HK-2 (cell line): Measurements from ENCODE around the gene TMEM245.
A peak's percentile ranks its signal among the peaks of the same experiment; 100 is the strongest.

ENCODE experiments used
- DNase-seq: peaks from one replicate; pipeline ENCODE4 v3.0.0-alpha.2; 2018; ENCODE audit not compliant: unreplicated experiment

TMEM245 gene

GRCh38 chr9:109027176-109027575, 92.6 kb downstream of the TMEM245 start:
- no peak for DNase-seq

- DNase-seq, result no peak
Measured at GRCh38 chr9:109026306-109026705, 93.4 kb downstream of the TMEM245 start.

- DNase-seq, result no peak
Measured at GRCh38 chr9:109022873-109023272, 96.9 kb downstream of the TMEM245 start.

GRCh38 chr9:109020581-109021511, 98.9 kb downstream of the TMEM245 start:
- DNase-seq, result no peak

DNA sequence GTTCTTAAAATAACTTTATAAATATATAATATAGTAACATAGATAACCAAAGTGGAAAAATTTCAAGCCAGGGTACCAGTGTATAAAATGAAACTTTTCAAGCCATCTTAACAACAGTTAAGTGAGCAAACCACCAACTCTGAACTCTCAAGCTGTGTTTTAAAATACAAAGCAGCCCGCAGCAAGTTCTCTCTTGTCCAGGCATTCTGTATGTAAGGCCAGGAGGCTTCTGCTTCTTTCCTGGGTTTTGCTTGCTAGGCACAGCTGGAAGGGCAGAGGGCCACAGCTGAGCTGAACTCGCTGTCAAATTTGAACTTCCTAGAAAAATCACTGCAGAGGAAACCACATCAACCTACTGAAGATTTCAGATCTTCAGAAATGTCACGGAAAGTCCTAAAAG, 99.6 kb downstream of the TMEM245 start:
- DNase-seq, result no peak

DNA sequence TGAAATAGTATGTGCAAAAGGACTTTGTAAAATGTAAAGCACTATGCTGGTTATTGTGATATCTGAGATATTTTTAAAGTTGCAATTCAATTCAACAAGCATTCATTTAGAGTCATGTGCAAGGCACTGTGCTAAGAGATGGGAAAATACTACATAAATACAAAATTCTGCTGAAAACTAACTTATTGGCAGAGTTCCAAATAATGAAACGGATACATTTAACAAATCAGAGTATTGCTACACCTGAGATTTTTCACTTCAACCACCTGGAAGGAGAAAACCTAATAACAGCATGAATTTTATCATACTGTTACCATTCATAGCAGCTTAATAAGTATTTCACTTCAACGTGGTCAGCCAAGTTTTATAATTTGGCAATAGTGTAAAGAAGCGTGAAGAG, 100.3 kb downstream of the TMEM245 start:
- DNase-seq, result no peak

GRCh38 chr9:109017493-109017892, 102.3 kb downstream of the TMEM245 start:
- no peak for DNase-seq

GRCh38 chr9:109017061-109017460, 102.7 kb downstream of the TMEM245 start:
- no peak for DNase-seq

DNA sequence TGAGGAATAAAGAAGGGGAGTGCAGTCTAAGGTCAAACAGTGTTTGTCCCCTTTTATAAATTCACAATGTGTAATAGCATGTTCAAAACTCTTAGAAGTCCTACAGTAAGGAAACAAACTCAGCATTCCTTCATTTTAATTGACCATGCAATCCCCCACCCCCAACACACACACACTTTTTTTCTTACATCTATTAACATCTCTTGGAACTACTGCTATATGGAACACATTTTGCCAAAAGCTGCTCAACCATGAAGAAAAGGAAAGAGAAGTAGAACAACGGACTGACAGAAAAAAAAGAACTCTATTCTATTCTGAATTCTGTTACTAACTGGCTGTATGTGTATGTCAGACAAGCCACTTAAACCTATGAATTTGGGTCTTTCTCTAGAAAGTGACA, 103.6 kb downstream of the TMEM245 start:
- no peak for DNase-seq

- no peak for DNase-seq
Measured at GRCh38 chr9:109014608-109015280, 105.0 kb downstream of the TMEM245 start.

DNA sequence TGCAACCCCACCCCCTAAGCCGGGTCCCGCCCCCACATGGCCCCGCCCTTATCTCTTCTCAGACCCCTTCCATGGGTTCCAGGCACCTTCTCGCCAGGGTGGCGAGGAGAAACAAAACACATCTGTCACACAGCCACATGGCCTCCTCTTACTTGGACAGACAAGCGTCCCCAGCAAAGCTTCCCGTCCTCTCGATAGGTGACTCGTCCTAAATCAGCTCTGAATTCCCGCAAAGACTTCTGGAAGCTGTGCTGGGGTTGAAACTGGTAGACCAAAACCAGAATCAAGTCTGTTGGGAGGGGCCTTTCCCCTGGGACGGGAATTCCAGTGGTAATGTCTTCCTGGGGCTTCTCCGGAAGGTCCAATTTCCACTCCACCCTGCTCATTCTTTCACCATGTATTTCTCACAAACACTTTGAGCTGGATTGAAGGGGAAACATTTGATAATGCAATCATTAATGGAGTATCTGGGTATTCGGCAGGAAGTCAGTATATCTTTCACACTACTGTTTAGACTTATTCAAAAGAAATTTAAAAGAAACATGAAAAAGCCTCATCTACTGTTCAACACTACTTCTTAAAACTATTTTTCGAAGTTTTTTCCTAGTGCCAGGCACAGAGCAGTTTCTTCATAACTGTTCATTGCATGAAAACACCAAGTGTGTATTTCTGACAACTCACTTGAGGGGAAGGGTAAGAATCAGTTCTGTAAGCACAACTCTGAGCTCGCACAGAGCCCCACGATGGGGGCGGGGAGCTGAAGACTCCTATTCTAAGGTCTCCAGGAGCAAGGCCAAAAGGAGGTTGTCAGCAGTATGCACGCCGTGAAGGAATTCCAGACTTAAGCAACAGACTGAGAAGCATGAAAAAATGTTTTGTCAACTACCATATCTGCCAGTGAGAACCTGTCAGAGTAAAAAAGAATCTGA, 105.8 kb downstream of the TMEM245 start:
- DNase-seq, result no peak

- peak; percentile 96 for DNase-seq
Measured at GRCh38 chr9:109012876-109013678, 106.7 kb downstream of the TMEM245 start, which contains the start of gene CTNNAL1. CTNNAL1 (minus strand) TSS chr9:109013499; CDS start chr9:109013442, 57 bp downstream.

DNA sequence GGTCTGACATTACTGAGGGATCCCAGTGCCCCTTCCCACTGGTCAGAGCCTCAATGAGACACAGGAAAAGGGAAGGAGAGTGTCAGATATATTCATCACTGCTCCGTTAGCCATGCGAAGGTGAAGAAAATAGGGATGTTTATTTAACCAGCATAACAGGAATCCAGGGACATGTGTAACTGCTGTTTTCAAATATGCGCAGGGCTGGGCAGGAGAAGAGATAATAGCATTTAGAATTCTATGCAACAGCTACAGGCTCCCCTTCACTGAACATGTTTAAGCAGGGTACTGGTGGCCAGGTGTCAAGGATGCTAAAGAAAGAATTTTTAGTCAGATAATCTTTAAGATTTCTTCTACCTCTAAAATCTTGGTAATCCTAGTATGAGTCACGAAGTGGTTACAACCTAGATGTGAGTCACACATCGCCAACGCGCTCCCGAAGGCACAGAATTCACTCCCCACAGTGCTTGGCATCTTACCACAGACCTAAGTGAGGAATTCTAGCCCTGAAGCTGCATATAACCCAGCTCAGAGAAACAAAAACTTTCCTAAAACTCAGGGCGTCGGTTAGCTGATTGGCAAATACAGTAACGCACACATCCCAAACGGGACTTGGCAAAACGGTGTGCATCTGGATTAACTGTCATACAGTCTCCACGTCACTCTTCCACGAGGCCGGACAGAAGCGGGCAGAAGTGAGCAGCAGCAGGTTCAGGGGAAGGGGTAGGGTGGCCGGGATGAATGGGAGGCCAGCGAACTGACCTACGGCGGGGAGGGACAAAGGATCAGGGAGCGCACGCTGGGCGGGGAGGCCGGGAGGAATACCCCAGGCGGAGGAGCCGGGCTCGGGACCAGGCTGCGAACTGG, 107.5 kb downstream of the TMEM245 start:
- peak; percentile 79 for DNase-seq

DNA sequence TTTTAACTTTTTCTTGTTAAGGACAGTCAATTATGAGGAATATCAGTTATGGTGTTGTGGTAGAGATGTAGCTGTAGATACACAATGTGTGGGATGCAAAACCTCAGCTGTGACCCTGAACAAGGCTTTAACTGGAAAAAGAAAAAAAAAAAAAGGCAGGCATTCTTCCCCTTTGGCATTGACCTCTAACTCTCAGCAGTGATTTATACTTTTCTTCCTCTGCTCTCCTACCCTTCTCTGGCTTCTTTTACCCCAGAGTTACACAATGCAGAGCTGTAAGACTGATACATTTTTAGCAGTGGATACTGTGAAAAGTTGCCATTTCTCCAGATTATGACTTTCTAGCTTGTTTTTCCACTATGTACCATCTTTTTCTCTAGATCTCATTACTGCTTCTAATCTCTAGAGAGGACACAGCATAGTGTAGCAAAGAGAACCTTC, 108.5 kb downstream of the TMEM245 start:
- no peak for DNase-seq

DNA sequence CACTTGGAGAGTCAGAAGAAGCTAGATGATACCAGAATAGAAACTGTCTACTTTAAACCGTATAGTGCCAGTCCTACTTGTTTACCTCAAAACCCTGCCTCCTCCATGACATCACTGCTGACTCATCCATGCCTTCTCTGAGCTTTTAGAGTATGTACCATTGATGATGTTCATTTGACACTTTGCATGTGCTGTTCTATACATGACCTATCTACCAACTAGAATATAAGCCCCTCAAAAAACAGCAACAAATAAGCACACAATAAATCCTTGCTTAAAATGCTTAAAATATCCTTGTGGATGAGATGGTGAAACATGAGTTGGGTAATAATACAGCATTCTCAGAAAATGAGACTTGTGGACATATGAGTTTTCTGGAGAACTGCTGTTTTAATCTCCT, 109.0 kb downstream of the TMEM245 start:
- no peak for DNase-seq

DNA sequence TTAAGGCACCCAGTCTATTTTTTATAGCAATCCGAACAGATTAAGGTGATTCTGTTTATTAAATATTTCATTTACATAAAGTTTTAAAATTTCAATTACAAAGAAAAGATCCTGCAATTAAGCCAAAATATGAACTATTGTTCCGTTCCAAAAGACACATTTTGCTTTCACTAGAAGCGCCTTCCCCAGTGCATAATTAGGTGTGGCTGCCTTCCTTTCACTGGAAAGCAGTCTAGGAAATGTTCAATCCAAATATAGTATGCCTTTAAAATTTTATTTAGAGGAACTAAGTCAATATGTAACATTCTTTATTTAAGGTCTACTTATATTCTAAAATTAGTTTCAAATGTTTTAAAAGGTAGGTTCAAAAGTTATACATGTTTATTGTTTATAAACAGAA, 114.1 kb downstream of the TMEM245 start:
- no peak for DNase-seq

DNA sequence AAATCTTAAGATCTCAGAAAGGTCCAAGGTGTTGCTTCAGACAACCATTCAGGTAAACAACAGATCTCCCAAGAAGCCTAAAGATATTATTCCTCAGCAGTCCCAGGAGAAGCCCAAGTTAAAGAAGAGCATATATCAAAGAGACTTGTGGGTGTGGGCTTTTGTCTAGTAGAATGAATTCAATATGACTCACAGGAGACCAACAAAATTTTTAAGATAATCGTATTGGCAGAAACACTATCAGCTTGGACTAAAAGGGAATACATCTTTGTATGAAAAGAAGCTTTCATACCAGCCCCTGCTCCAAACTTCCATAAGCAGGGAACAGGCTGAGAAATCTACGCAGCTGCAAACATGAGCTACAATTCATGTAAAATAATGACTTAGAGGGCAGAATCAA, 116.6 kb downstream of the TMEM245 start:
- no peak for DNase-seq

- no peak for DNase-seq
Measured at GRCh38 chr9:109002141-109002540, 117.6 kb downstream of the TMEM245 start.

DNA sequence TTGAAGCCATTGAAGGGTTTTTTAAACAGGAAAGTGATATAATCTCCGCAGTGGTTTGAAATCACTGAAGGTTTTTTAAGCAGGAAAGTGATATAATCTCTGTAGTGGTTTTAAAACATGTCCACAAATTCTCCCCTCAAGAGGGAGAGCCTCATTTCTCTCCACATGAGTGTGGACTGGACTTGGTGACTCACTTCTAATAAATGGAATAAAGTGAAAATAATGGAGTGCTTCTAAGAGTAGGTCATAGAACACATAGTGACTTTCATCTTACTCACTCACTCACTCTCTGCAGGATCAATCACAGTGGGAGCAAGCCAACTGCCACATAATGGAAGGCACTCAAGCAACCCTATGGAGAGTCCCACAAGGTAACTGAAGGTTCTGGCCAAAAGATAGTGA, 118.5 kb downstream of the TMEM245 start:
- peak; percentile 47 for DNase-seq

DNA sequence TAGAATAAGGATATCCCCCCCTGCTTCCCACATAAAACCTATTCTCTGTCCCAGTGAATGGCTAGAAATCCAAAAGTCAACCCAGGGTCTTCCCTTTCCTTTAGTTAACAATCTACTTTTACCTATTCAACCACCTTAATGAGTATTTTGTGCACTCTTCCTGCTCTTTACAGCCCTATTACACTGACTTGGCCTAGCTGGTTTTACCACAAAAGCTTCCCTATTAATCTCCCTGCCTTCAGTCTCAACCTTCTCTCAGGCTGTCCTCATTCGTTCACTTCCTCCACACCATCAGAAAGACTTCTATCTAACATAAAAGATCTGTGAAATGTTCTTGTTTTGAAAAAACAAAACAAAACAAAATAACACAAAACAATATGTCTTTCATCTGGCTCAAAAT, 122.6 kb downstream of the TMEM245 start:
- no peak for DNase-seq
